HG03571 (cell line): ENCODE measurements around the gene ZNF200.
"Not testable (repeated sequence)": the region's sequence is repeated elsewhere in the genome, so short reads cannot be mapped to it uniquely, and the experiment has no call there.

ENCODE experiments used
- ATAC-seq: cut with Tn5 transposase; IDR thresholded peaks from one replicate; pipeline ENCODE4 v1.9.1; 2021; ENCODE audit not compliant: unreplicated experiment

Gene ZNF200

GRCh38 chr16:3202903-3203539 is 31.9 kb downstream of the ZNF200 start:
- ATAC-seq, result no peak

- no peak for ATAC-seq
These were observed 36.5 kb downstream of the ZNF200 start for GRCh38 chr16:3198334-3199072.

GRCh38 chr16:3197694-3198333 is 37.1 kb downstream of the ZNF200 start:
- not testable (repeated sequence) for ATAC-seq

- no peak for ATAC-seq
These were observed 39.0 kb downstream of the ZNF200 start for GRCh38 chr16:3195975-3196374.

GRCh38 chr16:3194792-3195191 is 40.2 kb downstream of the ZNF200 start:
- no peak for ATAC-seq

- no peak for ATAC-seq
These were observed 41.4 kb downstream of the ZNF200 start for GRCh38 chr16:3193221-3194212.

- no peak for ATAC-seq
These were observed 42.4 kb downstream of the ZNF200 start for GRCh38 chr16:3192476-3193019.

GRCh38 chr16:3190949-3191353 is 44.0 kb downstream of the ZNF200 start:
- no peak for ATAC-seq

- ATAC-seq, result no peak
These were observed 45.1 kb downstream of the ZNF200 start for GRCh38 chr16:3189869-3190268.

GRCh38 chr16:3188925-3189825 is 45.8 kb downstream of the ZNF200 start:
- no peak for ATAC-seq

GRCh38 chr16:3188675-3188924 is 46.4 kb downstream of the ZNF200 start:
- no peak for ATAC-seq

- no peak for ATAC-seq
These were observed 46.9 kb downstream of the ZNF200 start, which contains the start of gene OR1F1 for GRCh38 chr16:3187798-3188674. Gene OR1F1 (plus strand): TSS chr16:3188204.

GRCh38 chr16:3186946-3187690 is 47.8 kb downstream of the ZNF200 start:
- ATAC-seq, result no peak

GRCh38 chr16:3183445-3184139 is 51.4 kb downstream of the ZNF200 start:
- ATAC-seq, result no peak

GRCh38 chr16:3182608-3183444 is 52.1 kb downstream of the ZNF200 start:
- no peak for ATAC-seq

- ATAC-seq, result not testable (repeated sequence)
These were observed 52.7 kb downstream of the ZNF200 start for GRCh38 chr16:3182293-3182607.

GRCh38 chr16:3180445-3180878 is 54.5 kb downstream of the ZNF200 start:
- no peak for ATAC-seq
